Immature natural killer cell (primary cell): Measurements from ENCODE around the gene NEURL1B. TPM values are rescaled to one million over a fixed set of nuclear protein-coding genes. Genes with fewer than 3 reads are reported as not detected.
A peak's percentile ranks its signal among the peaks of the same experiment; 100 is the strongest.

Source experiments
- DNase-seq, 3 donors: peaks; one replicate each; pipeline ENCODE4 v3.0.0; 2022; ENCODE audit warnings: mixed read lengths in 1 of 3
- H3K27ac Mint-ChIP-seq, 6 donors: one replicate each; pipeline ENCODE4 v1.8.0; 2020; ENCODE audit warnings: mixed read lengths in 6 of 6, mild to moderate bottlenecking in 5 of 6, inconsistent platforms in 4 of 6, moderate library complexity in 3 of 6
- H3K27me3 Mint-ChIP-seq, 3 donors: one replicate each; pipeline ENCODE4 v1.8.0; 2020 to 2021; ENCODE audit warnings: low read depth in 3 of 3, mild to moderate bottlenecking in 3 of 3, mixed read lengths in 3 of 3, moderate library complexity in 3 of 3, inconsistent platforms in 1 of 3
- H3K36me3 Mint-ChIP-seq, 3 donors: one replicate each; pipeline ENCODE4 v1.8.0; 2020; ENCODE audit warnings: mixed read lengths in 3 of 3, inconsistent platforms in 2 of 3, mild to moderate bottlenecking in 2 of 3
- H3K4me1 Mint-ChIP-seq, 2 donors: one replicate each; pipeline ENCODE4 v1.8.0; 2020; ENCODE audit warnings: inconsistent platforms in 2 of 2, mild to moderate bottlenecking in 2 of 2, mixed read lengths in 2 of 2, moderate library complexity in 1 of 2
- H3K4me3 Mint-ChIP-seq, 5 donors: one replicate each; pipeline ENCODE4 v1.8.0; 2020; ENCODE audit warnings: mild to moderate bottlenecking in 5 of 5, mixed read lengths in 5 of 5, inconsistent platforms in 3 of 5, moderate library complexity in 3 of 5
- H3K9me3 Mint-ChIP-seq, 6 donors: one replicate each; pipeline ENCODE4 v1.8.0; 2020; ENCODE audit warnings: mild to moderate bottlenecking in 6 of 6, mixed read lengths in 6 of 6, inconsistent platforms in 4 of 6, moderate library complexity in 3 of 6
- polyA plus RNA-seq, 3 donors: library from polyadenylated mRNA; unstranded; fragments of 300-500 nt; fragmentation: Illumina TruSeq; gene quantifications; one replicate each; pipeline ENCODE4 v1.2.3, GENCODE V29; 2021

The NEURL1B gene
- polyA plus RNA-seq, 3 donors from 2014 or later = 0.09 TPM; not detected in 2

GRCh38 chr5:172721455-172722326 is 80.6 kb downstream of the NEURL1B start:
- H3K4me3 Mint-ChIP-seq = peak overlapping the region; percentile 73 to 91 (median 81)
- H3K4me1 Mint-ChIP-seq = peaks cover 27 to 32% of the 10 kb centered on the region in 2 donors
- H3K36me3 Mint-ChIP-seq = no peaks in the 10 kb centered on the region
- no peak for DNase-seq
- H3K27ac Mint-ChIP-seq = peak overlapping the region; percentile 58 to 92 (median 84)
- peaks cover 0 to 2% (median 0%) of the 10 kb centered on the region in 6 donors for H3K9me3 Mint-ChIP-seq
- peaks cover 11 to 29% (median 27%) of the 10 kb centered on the region in 3 donors for H3K27me3 Mint-ChIP-seq

GRCh38 chr5:172722327-172722815 is 81.3 kb downstream of the NEURL1B start:
- no peaks in the 10 kb centered on the region for H3K36me3 Mint-ChIP-seq
- peaks cover 14 to 33% (median 22%) of the 10 kb centered on the region in 3 donors for H3K27me3 Mint-ChIP-seq
- H3K9me3 Mint-ChIP-seq = no peaks in the 10 kb centered on the region
- peak; percentile 81 to 86 (median 84) for DNase-seq
- peak overlapping the region; percentile 58 to 92 (median 84) for H3K27ac Mint-ChIP-seq
- peaks cover 22 to 25% of the 10 kb centered on the region in 2 donors for H3K4me1 Mint-ChIP-seq
- H3K4me3 Mint-ChIP-seq = peak overlapping the region; percentile 73 to 91 (median 81)

GRCh38 chr5:172723508-172723907 is 82.4 kb downstream of the NEURL1B start:
- Mint-ChIP-seq H3K27ac (no peak overlapping the region), H3K4me3 (peak overlapping the region in 1 of 5 donors; percentile 13), H3K27me3 (peaks cover 14 to 34% (median 22%) of the 10 kb centered on the region in 3 donors), H3K36me3 (no peaks in the 10 kb centered on the region), H3K9me3 (no peaks in the 10 kb centered on the region), H3K4me1 (peaks cover 22 to 25% of the 10 kb centered on the region in 2 donors)
- no peak for DNase-seq

- no peaks in the 10 kb centered on the region for H3K36me3 Mint-ChIP-seq
- peaks cover 22 to 25% of the 10 kb centered on the region in 2 donors for H3K4me1 Mint-ChIP-seq
- no peak for DNase-seq
- no peaks in the 10 kb centered on the region for H3K9me3 Mint-ChIP-seq
- H3K27ac Mint-ChIP-seq = peak overlapping the region in 1 of 6 donors; percentile 5
- H3K27me3 Mint-ChIP-seq = peaks cover 14 to 37% (median 22%) of the 10 kb centered on the region in 3 donors
- H3K4me3 Mint-ChIP-seq = no peak overlapping the region
Measured at GRCh38 chr5:172724242-172725183, 83.5 kb downstream of the NEURL1B start.

GRCh38 chr5:172725273-172725672 is 84.2 kb downstream of the NEURL1B start:
- Mint-ChIP-seq H3K4me3 (no peak overlapping the region), H3K4me1 (peaks cover 19 to 25% of the 10 kb centered on the region in 2 donors), H3K27me3 (peaks cover 14 to 35% (median 18%) of the 10 kb centered on the region in 3 donors), H3K36me3 (no peaks in the 10 kb centered on the region), H3K27ac (no peak overlapping the region), H3K9me3 (no peaks in the 10 kb centered on the region)
- no peak for DNase-seq

- no peak overlapping the region for H3K27ac Mint-ChIP-seq
- no peak overlapping the region for H3K4me3 Mint-ChIP-seq
Measured at GRCh38 chr5:172725785-172726184, 84.7 kb downstream of the NEURL1B start.

GRCh38 chr5:172726966-172727365 is 85.9 kb downstream of the NEURL1B start:
- Mint-ChIP-seq H3K27ac (no peak overlapping the region), H3K27me3 (peaks cover 14 to 28% (median 22%) of the 10 kb centered on the region in 3 donors), H3K4me3 (no peak overlapping the region), H3K36me3 (no peaks in the 10 kb centered on the region), H3K9me3 (no peaks in the 10 kb centered on the region), H3K4me1 (peaks cover 12 to 18% of the 10 kb centered on the region in 2 donors)
- DNase-seq = no peak

More at GRCh38 chr5:172725785-172726184, 84.7 kb downstream of the NEURL1B start:
- H3K36me3 Mint-ChIP-seq = no peaks in the 10 kb centered on the region
- peaks cover 14 to 34% (median 22%) of the 10 kb centered on the region in 3 donors for H3K27me3 Mint-ChIP-seq
- H3K9me3 Mint-ChIP-seq = no peaks in the 10 kb centered on the region
- peaks cover 19 to 25% of the 10 kb centered on the region in 2 donors for H3K4me1 Mint-ChIP-seq
- DNase-seq = no peak

- no peaks in the 10 kb centered on the region for H3K36me3 Mint-ChIP-seq
Measured at GRCh38 chr5:172727551-172727950, 86.5 kb downstream of the NEURL1B start.

GRCh38 chr5:172728481-172729241 is 87.6 kb downstream of the NEURL1B start:
- peaks cover 0 to 3% of the 10 kb centered on the region in 2 donors for H3K4me1 Mint-ChIP-seq
- no peaks in the 10 kb centered on the region for H3K9me3 Mint-ChIP-seq

More at GRCh38 chr5:172727551-172727950, 86.5 kb downstream of the NEURL1B start:
- Mint-ChIP-seq H3K4me1 (peaks cover 6 to 12% of the 10 kb centered on the region in 2 donors), H3K9me3 (no peaks in the 10 kb centered on the region), H3K27me3 (peaks cover 14 to 24% (median 19%) of the 10 kb centered on the region in 3 donors), H3K4me3 (no peak overlapping the region), H3K27ac (no peak overlapping the region)
- DNase-seq = no peak

GRCh38 chr5:172729588-172729987 is 88.5 kb downstream of the NEURL1B start:
- H3K4me1 Mint-ChIP-seq = no peaks in the 10 kb centered on the region
- peaks cover 5 to 20% (median 14%) of the 10 kb centered on the region in 3 donors for H3K27me3 Mint-ChIP-seq
- no peaks in the 10 kb centered on the region for H3K36me3 Mint-ChIP-seq
- DNase-seq = no peak
- H3K4me3 Mint-ChIP-seq = no peak overlapping the region
- no peaks in the 10 kb centered on the region for H3K9me3 Mint-ChIP-seq
- no peak overlapping the region for H3K27ac Mint-ChIP-seq

More at GRCh38 chr5:172728481-172729241, 87.6 kb downstream of the NEURL1B start:
- Mint-ChIP-seq H3K27ac (no peak overlapping the region), H3K27me3 (peaks cover 12 to 19% (median 15%) of the 10 kb centered on the region in 3 donors), H3K36me3 (no peaks in the 10 kb centered on the region), H3K4me3 (no peak overlapping the region)
- DNase-seq = no peak

- peak overlapping the region in 1 of 6 donors; percentile 45 for H3K27ac Mint-ChIP-seq
- no peaks in the 10 kb centered on the region for H3K4me1 Mint-ChIP-seq
- DNase-seq = no peak
- H3K27me3 Mint-ChIP-seq = peaks cover 4 to 19% (median 11%) of the 10 kb centered on the region in 3 donors
- no peaks in the 10 kb centered on the region for H3K9me3 Mint-ChIP-seq
- H3K36me3 Mint-ChIP-seq = no peaks in the 10 kb centered on the region
- H3K4me3 Mint-ChIP-seq = no peak overlapping the region
Measured at GRCh38 chr5:172730222-172730621, 89.2 kb downstream of the NEURL1B start.

- Mint-ChIP-seq H3K27ac (peak overlapping the region in 1 of 6 donors; percentile 45), H3K4me1 (no peaks in the 10 kb centered on the region), H3K4me3 (no peak overlapping the region), H3K9me3 (no peaks in the 10 kb centered on the region), H3K36me3 (no peaks in the 10 kb centered on the region), H3K27me3 (peaks cover 2 to 17% (median 9%) of the 10 kb centered on the region in 3 donors)
- DNase-seq = no peak
Measured at GRCh38 chr5:172730981-172731679, 90.1 kb downstream of the NEURL1B start.
